Activated CD4-positive, alpha-beta T cell treated with anti-CD3 and anti-CD28 coated beads, Interleukin-2, amount 10 ng/mL, durations not matched to agents 24 days and 14 days (primary cell): Measurements from ENCODE around the gene CRIP3. TPM values are rescaled to one million over a fixed set of nuclear protein-coding genes. Genes with fewer than 3 reads are reported as not detected.

Source experiments
- DNase-seq: peaks from one replicate; pipeline ENCODE4 v3.0.0; 2022
- H3K27ac Mint-ChIP-seq: one replicate; pipeline ENCODE4 v1.8.0; 2022; ENCODE audit warnings: mild to moderate bottlenecking, mixed read lengths
- H3K27me3 Mint-ChIP-seq: one replicate; pipeline ENCODE4 v1.8.0; 2022; ENCODE audit warnings: mixed read lengths
- H3K36me3 Mint-ChIP-seq: one replicate; pipeline ENCODE4 v1.8.0; 2022; ENCODE audit warnings: low read depth, mild to moderate bottlenecking, mixed read lengths
- H3K4me1 Mint-ChIP-seq: one replicate; pipeline ENCODE4 v1.8.0; 2021; ENCODE audit warnings: mixed read lengths
- H3K4me3 Mint-ChIP-seq: one replicate; pipeline ENCODE4 v1.8.0; 2022; ENCODE audit warnings: mild to moderate bottlenecking, moderate library complexity, mixed read lengths
- H3K9me3 Mint-ChIP-seq: one replicate; pipeline ENCODE4 v1.8.0; 2021; ENCODE audit warnings: mixed read lengths
- intact Hi-C: fragments of 100-400 bp; cut with micrococcal nuclease; formaldehyde crosslinking; loops from one replicate; pipeline ENCODE4 v1.15.1; 2023
- total RNA-seq: library from RNA; stranded (reverse); gene quantifications from 2 replicates; pipeline ENCODE4 v1.2.3, GENCODE V29; 2022

Gene CRIP3
- total RNA-seq, 1 donor from 2014 or later, result 0.79 TPM

DNA sequence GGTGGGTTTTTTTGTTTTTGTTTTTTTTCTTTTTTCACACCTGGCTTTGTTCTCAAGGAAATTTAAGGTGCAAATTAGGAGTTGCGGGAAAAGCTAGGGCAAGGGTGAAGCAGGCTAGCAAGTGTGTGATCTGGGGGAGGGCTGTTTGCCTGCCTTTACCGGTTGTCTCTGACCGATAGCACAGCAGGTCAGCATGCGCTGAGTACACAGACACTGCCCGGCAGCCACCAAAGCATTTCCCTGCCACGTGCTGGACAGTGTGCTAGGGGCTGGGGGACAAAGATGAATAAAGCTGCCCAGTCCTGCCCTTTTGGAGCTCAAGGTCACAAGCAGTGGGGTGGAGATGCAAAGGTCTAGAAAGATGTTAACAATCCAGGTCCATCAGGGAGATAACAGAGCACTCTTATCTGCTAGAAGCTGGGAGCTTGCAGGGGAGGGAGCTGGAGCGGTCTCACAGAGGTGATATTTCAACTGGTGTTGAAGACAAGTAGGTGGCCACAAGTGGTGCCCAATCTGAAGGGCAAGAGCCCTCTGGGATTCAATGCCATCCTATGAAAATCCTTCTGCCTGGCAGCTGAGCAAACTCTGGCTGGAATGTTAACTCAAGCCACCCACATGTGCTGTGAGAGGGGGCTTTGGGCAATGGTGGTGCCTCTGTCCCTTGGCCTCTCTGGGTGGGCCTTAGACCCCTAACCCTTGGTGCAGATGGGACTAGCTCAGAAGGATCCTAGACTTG is 40.8 kb downstream of the CRIP3 start:
- no peak for DNase-seq
- intact Hi-C loops, result loop anchor here (5.0 kb wide), 1 partner anchor 65 kb away; no protein-coding TSS in a partner anchor
- Mint-ChIP-seq H3K27ac (no peak overlapping the region), H3K4me1 (peaks cover 8% of the 10 kb centered on the region), H3K36me3 (no peaks in the 10 kb centered on the region), H3K9me3 (no peaks in the 10 kb centered on the region), H3K4me3 (no peak overlapping the region), H3K27me3 (peaks cover 31% of the 10 kb centered on the region)

DNA sequence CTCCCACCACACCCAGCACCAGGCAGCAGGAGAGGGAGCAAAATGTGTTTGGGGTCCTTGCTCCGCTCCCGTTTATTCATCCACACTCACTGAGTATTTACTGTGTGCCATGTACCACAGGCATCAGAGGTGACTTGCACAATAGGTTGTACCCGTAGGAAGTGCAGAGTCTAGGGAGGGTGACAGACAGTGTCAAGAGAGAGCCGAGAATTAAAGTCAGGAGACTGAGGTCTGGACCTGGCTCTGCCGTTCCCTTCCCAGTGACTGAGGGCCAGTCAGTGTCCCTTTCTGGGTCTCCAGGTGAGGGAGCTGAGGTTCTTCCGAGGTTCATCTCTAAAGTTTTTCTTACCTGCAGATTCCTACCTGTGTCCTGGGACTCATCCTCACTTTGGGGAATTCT is 43.1 kb downstream of the CRIP3 start:
- Mint-ChIP-seq H3K27me3 (peaks cover 19% of the 10 kb centered on the region), H3K27ac (no peak overlapping the region), H3K9me3 (no peaks in the 10 kb centered on the region), H3K36me3 (no peaks in the 10 kb centered on the region), H3K4me1 (peaks cover 8% of the 10 kb centered on the region), H3K4me3 (no peak overlapping the region)
- intact Hi-C loops, result loop anchor here (5.0 kb wide), 1 partner anchor 67 kb away; no protein-coding TSS in a partner anchor
- DNase-seq, result no peak

- Mint-ChIP-seq H3K9me3 (no peaks in the 10 kb centered on the region), H3K4me1 (peaks cover 9% of the 10 kb centered on the region)
Observed at GRCh38 chr6:43264599-43265145, 44.0 kb downstream of the CRIP3 start.

DNA sequence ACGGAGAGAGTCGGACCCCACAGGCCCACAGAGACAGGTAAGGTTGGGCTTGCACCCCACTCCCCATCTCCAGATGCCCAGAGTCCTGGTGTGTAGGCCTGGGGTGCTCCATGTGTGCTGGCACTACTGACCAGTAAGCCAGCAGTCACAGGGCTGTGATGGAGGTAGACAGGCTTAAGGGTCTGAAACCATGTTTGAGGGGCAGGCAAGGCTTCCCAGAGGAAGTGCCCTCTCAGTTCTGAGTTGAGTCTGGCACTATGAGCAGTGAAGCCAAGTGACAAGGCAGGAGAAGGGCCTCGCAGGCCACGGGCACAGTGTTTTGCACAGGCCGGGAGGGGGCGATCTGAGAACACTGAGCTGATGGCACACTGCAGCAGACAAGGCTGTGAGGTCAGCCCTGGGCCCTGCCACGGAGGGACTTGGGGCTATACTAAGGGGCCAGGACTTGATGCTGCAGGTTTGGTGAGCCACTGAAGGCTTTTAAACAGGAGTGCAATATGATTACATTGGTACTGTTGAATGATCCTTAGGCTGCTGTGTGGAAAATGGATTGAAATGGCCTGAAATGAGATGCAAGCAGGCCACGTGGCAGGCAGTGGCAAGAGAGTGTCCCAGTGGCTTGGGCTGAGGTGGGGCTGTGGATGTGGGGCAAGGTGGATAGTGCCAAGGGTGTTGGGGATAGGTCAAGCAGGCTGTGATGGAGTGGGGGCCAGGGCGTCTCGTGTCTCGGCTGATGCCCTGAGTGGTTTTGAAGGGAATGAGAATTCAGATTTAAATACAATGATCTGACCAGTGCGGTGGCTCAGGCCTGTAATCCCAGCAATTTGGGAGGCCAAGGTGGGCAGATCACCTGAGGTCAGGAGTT is 45.1 kb downstream of the CRIP3 start:
- intact Hi-C loops, result loop anchor here (2.0 to 5.0 kb wide), 4 partner anchors 36 to 243 kb away; partner anchors contain the start of gene DNPH1
- Mint-ChIP-seq H3K27ac (no peak overlapping the region), H3K4me1 (peaks cover 2% of the 10 kb centered on the region), H3K27me3 (peaks cover 5% of the 10 kb centered on the region), H3K9me3 (no peaks in the 10 kb centered on the region), H3K4me3 (no peak overlapping the region), H3K36me3 (no peaks in the 10 kb centered on the region)
- peak; percentile 93 for DNase-seq

More at GRCh38 chr6:43264599-43265145, 44.0 kb downstream of the CRIP3 start:
- intact Hi-C loops, result loop anchor here (5.0 kb wide), 3 partner anchors 37 to 88 kb away; partner anchors contain the start of gene DNPH1
- no peak overlapping the region for H3K4me3 Mint-ChIP-seq
- H3K27me3 Mint-ChIP-seq, result peaks cover 12% of the 10 kb centered on the region
- DNase-seq, result no peak
- no peak overlapping the region for H3K27ac Mint-ChIP-seq
- no peaks in the 10 kb centered on the region for H3K36me3 Mint-ChIP-seq

- intact Hi-C loops, result loop anchor here (2.0 to 5.0 kb wide), 4 partner anchors 36 to 244 kb away; partner anchors contain the start of gene DNPH1
- DNase-seq, result no peak
- no peaks in the 10 kb centered on the region for H3K36me3 Mint-ChIP-seq
- H3K4me3 Mint-ChIP-seq, result no peak overlapping the region
- H3K27ac Mint-ChIP-seq, result no peak overlapping the region
- peaks cover 2% of the 10 kb centered on the region for H3K27me3 Mint-ChIP-seq
- no peaks in the 10 kb centered on the region for H3K9me3 Mint-ChIP-seq
- H3K4me1 Mint-ChIP-seq, result peaks cover 3% of the 10 kb centered on the region
Observed at GRCh38 chr6:43262780-43263313, 45.8 kb downstream of the CRIP3 start.

- H3K9me3 Mint-ChIP-seq, result no peaks in the 10 kb centered on the region
- no peak overlapping the region for H3K4me3 Mint-ChIP-seq
- no peaks in the 10 kb centered on the region for H3K27me3 Mint-ChIP-seq
- H3K4me1 Mint-ChIP-seq, result peaks cover 9% of the 10 kb centered on the region
- no peaks in the 10 kb centered on the region for H3K36me3 Mint-ChIP-seq
- intact Hi-C loops, result loop anchor here (2.0 to 5.0 kb wide), 4 partner anchors 35 to 245 kb away; partner anchors contain the start of gene DNPH1
- H3K27ac Mint-ChIP-seq, result no peak overlapping the region
- no peak for DNase-seq
Observed at GRCh38 chr6:43262000-43262779, 46.4 kb downstream of the CRIP3 start.

DNA sequence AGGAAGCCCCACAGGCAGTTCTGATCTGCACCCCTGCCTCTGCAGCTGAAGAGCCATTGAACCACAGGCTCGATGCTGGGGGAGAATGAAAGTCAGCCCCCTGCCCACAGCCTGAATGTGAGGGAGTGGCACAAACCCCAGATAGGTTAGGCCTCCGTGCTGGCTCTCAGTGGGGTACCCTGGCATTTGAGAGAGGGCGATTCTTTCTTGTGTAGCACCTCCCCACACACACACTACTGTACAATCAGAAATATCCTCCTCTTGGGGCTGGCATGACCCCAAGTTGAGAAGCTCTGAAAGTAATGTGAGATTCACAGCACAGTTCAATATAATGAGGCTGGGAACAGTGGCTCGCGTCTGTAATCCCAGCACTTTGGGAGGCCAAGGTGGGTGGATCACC is 47.4 kb downstream of the CRIP3 start:
- Mint-ChIP-seq H3K36me3 (no peaks in the 10 kb centered on the region), H3K4me1 (peaks cover 16% of the 10 kb centered on the region), H3K9me3 (no peaks in the 10 kb centered on the region), H3K27me3 (no peaks in the 10 kb centered on the region), H3K27ac (no peak overlapping the region), H3K4me3 (no peak overlapping the region)
- no peak for DNase-seq
- intact Hi-C loops, result loop anchor here (5.0 kb wide), 2 partner anchors 34 to 91 kb away; partner anchors contain the start of gene DNPH1

DNA sequence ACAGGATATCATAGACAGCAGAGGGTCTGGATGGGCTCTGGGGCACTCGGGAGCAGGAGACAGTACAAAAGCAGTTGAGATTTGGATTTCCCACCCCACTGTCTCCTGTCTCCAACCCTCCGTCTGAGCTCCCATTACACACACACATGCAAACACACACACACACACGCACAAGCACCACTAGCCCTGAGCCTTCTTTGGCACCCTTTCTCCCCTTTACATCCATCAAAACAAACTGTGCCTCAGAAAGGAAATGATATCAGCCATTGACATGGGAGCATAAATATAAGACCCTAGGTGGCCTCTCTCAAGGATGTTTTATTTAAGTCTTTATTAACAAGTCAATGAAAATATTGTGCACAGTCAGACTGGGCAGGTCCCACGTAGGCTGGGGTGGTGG is 47.8 kb downstream of the CRIP3 start:
- intact Hi-C loops, result loop anchor here (5.0 kb wide), 2 partner anchors 33 to 92 kb away; partner anchors contain the start of gene DNPH1
- H3K27ac Mint-ChIP-seq, result no peak overlapping the region

DNA sequence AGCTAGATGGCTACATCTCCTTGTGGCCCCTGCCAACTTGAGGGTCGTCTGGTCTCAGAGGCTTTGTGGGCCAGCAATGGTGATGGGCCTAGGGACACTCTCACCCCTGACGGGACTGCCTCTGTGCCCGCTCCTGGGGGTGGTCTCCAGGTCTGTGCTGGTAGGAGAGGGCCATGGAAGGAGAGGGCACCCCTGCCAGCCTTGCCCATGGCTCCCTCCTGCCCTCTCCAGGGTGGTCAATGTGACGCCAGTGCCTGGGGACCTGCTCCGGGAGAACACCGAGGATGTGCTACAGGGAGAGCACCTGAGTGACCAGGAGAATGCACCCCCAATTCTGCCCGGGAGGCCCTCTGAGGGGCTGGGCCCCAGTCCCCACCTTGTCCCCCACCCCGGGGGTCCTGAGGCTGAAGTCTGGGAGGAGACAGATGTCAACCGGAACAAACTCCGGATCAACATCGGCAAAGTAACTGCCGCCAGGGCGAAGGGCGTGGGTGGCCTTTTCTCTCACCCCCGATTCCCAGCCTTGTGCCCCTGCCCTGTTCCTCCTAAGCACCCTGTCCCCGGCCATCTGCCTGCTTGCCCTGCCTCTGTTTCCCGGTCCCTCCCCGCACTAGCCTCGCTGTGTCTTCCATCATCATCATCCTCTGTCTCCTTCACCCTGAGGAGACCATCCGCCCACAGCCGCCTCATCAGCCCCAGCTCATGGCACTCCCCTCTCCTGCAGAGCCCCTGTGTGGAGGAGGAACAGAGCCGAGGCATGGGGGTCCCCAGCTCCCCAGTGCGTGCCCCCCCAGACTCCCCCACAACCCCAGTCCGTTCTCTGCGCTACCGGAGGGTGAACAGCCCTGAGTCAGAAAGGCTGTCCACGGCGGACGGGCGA is 49.6 kb downstream of the CRIP3 start:
- Mint-ChIP-seq H3K9me3 (no peaks in the 10 kb centered on the region), H3K27ac (peak overlapping the region; percentile 17), H3K4me1 (peaks cover 23% of the 10 kb centered on the region), H3K4me3 (no peak overlapping the region), H3K36me3 (no peaks in the 10 kb centered on the region), H3K27me3 (no peaks in the 10 kb centered on the region)
- no peak for DNase-seq
- intact Hi-C loops, result no loop called here

More for the DNA sequence above, 47.8 kb downstream of the CRIP3 start:
- Mint-ChIP-seq H3K36me3 (no peaks in the 10 kb centered on the region), H3K27me3 (no peaks in the 10 kb centered on the region), H3K4me1 (peaks cover 18% of the 10 kb centered on the region), H3K4me3 (no peak overlapping the region), H3K9me3 (no peaks in the 10 kb centered on the region)
- no peak for DNase-seq

DNA sequence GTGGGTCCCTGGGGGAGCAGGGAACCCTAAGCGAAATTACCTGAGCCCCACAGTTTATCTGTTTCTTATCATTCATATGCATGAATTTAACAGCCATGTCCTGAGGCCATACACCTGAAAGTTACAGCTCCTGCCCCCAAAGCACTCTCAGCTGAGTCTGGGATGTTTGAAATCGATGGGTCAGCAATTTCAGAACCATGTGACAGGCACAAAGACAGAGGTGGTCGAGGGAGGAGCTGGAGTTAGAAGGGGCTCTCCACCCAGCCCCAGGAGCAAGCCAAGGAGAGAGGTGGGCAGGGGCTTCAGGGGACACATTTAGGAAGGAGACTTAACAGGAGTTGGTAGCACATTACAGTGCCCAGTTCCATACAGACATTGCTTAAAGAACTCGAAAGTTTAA is 50.4 kb downstream of the CRIP3 start:
- intact Hi-C loops, result no loop called here
- Mint-ChIP-seq H3K27me3 (no peaks in the 10 kb centered on the region), H3K27ac (peak overlapping the region; percentile 74), H3K4me1 (peaks cover 27% of the 10 kb centered on the region), H3K9me3 (no peaks in the 10 kb centered on the region), H3K36me3 (no peaks in the 10 kb centered on the region), H3K4me3 (no peak overlapping the region)
- no peak for DNase-seq

DNA sequence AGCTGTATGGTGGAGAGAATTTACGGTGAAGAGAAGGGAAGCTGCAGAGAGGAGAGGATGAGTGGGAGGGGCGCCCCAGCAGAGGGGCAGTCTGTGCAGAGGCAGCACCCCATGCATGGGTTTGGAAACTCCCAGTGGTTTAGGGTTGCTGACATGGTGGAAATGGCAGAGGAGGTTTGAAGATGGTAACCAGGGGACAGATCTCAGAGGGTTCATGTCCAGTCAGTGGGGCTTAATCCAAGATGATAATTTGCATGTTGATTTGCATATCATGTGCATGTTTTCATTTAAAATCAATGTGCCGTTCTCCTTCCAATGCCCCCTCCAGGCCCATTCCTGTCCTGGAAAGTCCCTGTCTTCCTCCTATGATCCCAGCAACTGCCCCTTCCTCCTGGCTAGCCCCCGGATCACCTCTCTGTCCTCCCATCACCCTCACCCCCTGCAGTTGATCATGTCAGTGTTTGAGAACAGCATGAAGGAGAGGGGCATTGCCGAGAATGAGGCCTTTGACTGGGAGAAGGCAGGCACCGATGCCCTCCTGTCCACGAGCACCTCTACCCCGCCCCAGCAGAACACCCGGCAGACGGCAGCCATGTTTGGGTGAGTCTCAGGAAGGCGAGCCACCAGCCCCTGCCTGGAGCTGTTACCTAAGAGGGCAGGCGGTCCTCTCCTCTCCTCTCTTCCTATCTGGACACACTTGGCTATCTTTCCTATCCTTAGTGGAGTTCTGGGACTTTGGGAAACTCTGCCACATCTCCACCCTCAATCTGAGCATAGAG is 51.1 kb downstream of the CRIP3 start:
- Mint-ChIP-seq H3K27me3 (peaks cover 4% of the 10 kb centered on the region), H3K4me3 (peak overlapping the region; percentile 63), H3K27ac (peak overlapping the region; percentile 74), H3K36me3 (no peaks in the 10 kb centered on the region), H3K4me1 (peaks cover 32% of the 10 kb centered on the region), H3K9me3 (no peaks in the 10 kb centered on the region)
- intact Hi-C loops, result no loop called here
- peak; percentile 65 for DNase-seq
